GM23338 (cell line): Measurements from ENCODE around the gene OXCT1. TPM values are rescaled to one million over a fixed set of nuclear protein-coding genes. Genes with fewer than 3 reads are reported as not detected.

Source experiments
- ATAC-seq: fragments of 200-7000 bp; cut with Tn5 transposase; 3 replicates; pipeline ENCODE4 v1.9.1; 2020
- DNase-seq: peaks from one replicate; pipeline ENCODE4 v3.0.0-alpha.2; 2015; ENCODE audit warnings: low spot score
- H2AFZ ChIP-seq: fragments of 200-600 bp; sonication (generic); 2 replicates; pipeline ENCODE4 v1.8.0; 2016; ENCODE audit warnings: antibody characterized with exemption, mild to moderate bottlenecking, moderate library complexity
- H3F3A ChIP-seq: fragments of 200-600 bp; sonication (generic); replicated peaks from 2 replicates; pipeline ENCODE4 v1.8.0; 2017; ENCODE audit warnings: antibody characterized with exemption, mixed run types, low read depth
- H3K27ac ChIP-seq: fragments of 200-600 bp; sonication (generic); 2 replicates; pipeline ENCODE4 v1.6.1; 2016; ENCODE audit warnings: low read depth
- H3K27me3 ChIP-seq: fragments of 200-600 bp; sonication (generic); 2 replicates; pipeline ENCODE4 v1.8.0; 2016; ENCODE audit warnings: mild to moderate bottlenecking, mixed run types, moderate library complexity; ENCODE audit not compliant: insufficient read depth
- H3K36me3 ChIP-seq: fragments of 200-600 bp; sonication (generic); 2 replicates; pipeline ENCODE4 v1.8.0; 2016; ENCODE audit warnings: mild to moderate bottlenecking; ENCODE audit not compliant: insufficient read depth
- H3K4me1 ChIP-seq: fragments of 200-600 bp; sonication (generic); 2 replicates; pipeline ENCODE4 v1.8.0; 2016; ENCODE audit warnings: mild to moderate bottlenecking, moderate library complexity; ENCODE audit not compliant: insufficient read depth
- H3K4me2 ChIP-seq: fragments of 200-600 bp; sonication (generic); 2 replicates; pipeline ENCODE4 v1.7.1; 2017; ENCODE audit warnings: mixed run types
- H3K4me3 ChIP-seq: fragments of 200-600 bp; sonication (generic); 2 replicates; pipeline ENCODE4 v1.6.1; 2016; ENCODE audit warnings: mixed run types
- H3K79me2 ChIP-seq: fragments of 200-600 bp; sonication (generic); replicated peaks from 2 replicates; pipeline ENCODE4 v1.8.0; 2017; ENCODE audit warnings: mild to moderate bottlenecking; ENCODE audit not compliant: insufficient read depth
- H3K9me2 ChIP-seq: fragments of 200-600 bp; sonication (generic); 2 replicates; pipeline ENCODE4 v1.8.0; 2017; ENCODE audit not compliant: insufficient read depth
- H4K20me1 ChIP-seq: fragments of 200-600 bp; sonication (generic); replicated peaks from 2 replicates; pipeline ENCODE4 v1.8.0; 2017; ENCODE audit warnings: mild to moderate bottlenecking; ENCODE audit not compliant: insufficient read depth
- H3K27ac Mint-ChIP-seq: 2 replicates; pipeline ENCODE4 v1.8.0; 2020; ENCODE audit warnings: inconsistent platforms, mild to moderate bottlenecking, moderate library complexity, mixed read lengths
- H3K27me3 Mint-ChIP-seq: 3 replicates; pipeline ENCODE4 v1.8.0; 2022; ENCODE audit warnings: low read depth, mild to moderate bottlenecking, moderate library complexity, mixed read lengths, inconsistent platforms; ENCODE audit not compliant: insufficient read depth, poor library complexity
- H3K36me3 Mint-ChIP-seq: 3 replicates; pipeline ENCODE4 v1.8.0; 2021; ENCODE audit warnings: low read depth, mild to moderate bottlenecking, inconsistent platforms, moderate library complexity, mixed read lengths
- H3K4me1 Mint-ChIP-seq: 3 replicates; pipeline ENCODE4 v1.8.0; 2020; ENCODE audit warnings: mild to moderate bottlenecking, inconsistent platforms, mixed read lengths
- H3K4me3 Mint-ChIP-seq: 3 replicates; pipeline ENCODE4 v1.8.0; 2021; ENCODE audit warnings: moderate library complexity, mild to moderate bottlenecking, inconsistent platforms, mixed read lengths
- H3K9me3 Mint-ChIP-seq: 3 replicates; pipeline ENCODE4 v1.8.0; 2020; ENCODE audit warnings: moderate library complexity, mild to moderate bottlenecking, inconsistent platforms, mixed read lengths
- CTCF ChIP-seq, 2 experiments: fragments of 200-600 bp in 1 of 2; sonication (generic) in 1 of 2; conservative IDR thresholded peaks; 2 replicates each; pipeline versions ENCODE4 v1.5.1 to v1.6.1; 2016 to 2017; ENCODE audit warnings: antibody characterized with exemption in 2 of 2, low read depth in 2 of 2, mild to moderate bottlenecking in 2 of 2, moderate library complexity in 1 of 2
- NANOG ChIP-seq: IDR thresholded peaks from 2 replicates; pipeline ENCODE4 v1.6.1; 2016; ENCODE audit warnings: antibody characterized with exemption, borderline replicate concordance
- STAT1 ChIP-seq: IDR thresholded peaks from one replicate; pipeline ENCODE4 v1.6.1; 2016; ENCODE audit warnings: antibody characterized with exemption; ENCODE audit not compliant: unreplicated experiment
- ZNF114 ChIP-seq: fragments of 250-450 bp; sonication (Bioruptor Pico); IDR thresholded peaks from 2 replicates; pipeline ENCODE4 v1.5.0; 2020; ENCODE audit warnings: mild to moderate bottlenecking, moderate library complexity
- ZNF331 ChIP-seq: fragments of 250-450 bp; sonication (Bioruptor Pico); IDR thresholded peaks from 2 replicates; pipeline ENCODE4 v1.5.0; 2020; ENCODE audit warnings: low read depth, mild to moderate bottlenecking, moderate library complexity
- ZNF462 ChIP-seq: fragments of 250-450 bp; sonication (Bioruptor Pico); IDR thresholded peaks from 2 replicates; pipeline ENCODE4 v1.5.0; 2020; ENCODE audit warnings: mild to moderate bottlenecking, moderate library complexity
- polyA plus RNA-seq: library from polyadenylated mRNA; unstranded; fragments of >200 nt; fragmentation: Nextera tagmentation; extraction: Ambion mirVana; gene quantifications from 2 replicates; pipeline ENCODE4 v1.2.1, GENCODE V29; 2016
- total RNA-seq: library from RNA; depleted of rRNA; stranded (reverse); fragments of >200 nt; shearing (Covaris generic); gene quantifications from 2 replicates; pipeline ENCODE4 v1.2.3, GENCODE V29; 2014

The OXCT1 gene
- total and polyA plus RNA-seq, 2 experiments from 2014 or later, result 11.6 to 37.0 TPM

- no peak for TF ChIP-seq NANOG
- TF ChIP-seq CTCF (conservative IDR thresholded peaks at IDR 0.05; ENCODE audit: low read depth in 2 of 2), result no peak
- no peak for TF ChIP-seq ZNF331 (CRISPR knock-in tag)
- no peaks in the 10 kb centered on the region; the same call in 2 of the 3 replicates for H3K9me3 Mint-ChIP-seq
- peaks cover 4% of the 10 kb centered on the region for H3K27me3 Mint-ChIP-seq
- H3K27me3 ChIP-seq, result peaks cover 19% of the 10 kb centered on the region
- H3K36me3 Mint-ChIP-seq, result no peaks in the 10 kb centered on the region; the same call in 2 of the 3 replicates
- no peak overlapping the region for H2AFZ ChIP-seq
- no peaks in the 10 kb centered on the region for H3K36me3 ChIP-seq
- no peaks in the 10 kb centered on the region for H3K79me2 ChIP-seq
- no peak overlapping the region for H3K4me3 ChIP-seq
- H3K4me1 Mint-ChIP-seq, result peaks cover 4% of the 10 kb centered on the region; the same call in 2 of the 3 replicates
- peaks cover 4% of the 10 kb centered on the region; the same call in 1 of the 2 replicates for H3K9me2 ChIP-seq
- peaks cover 7% of the 10 kb centered on the region; the same call in 1 of the 2 replicates for H3K4me1 ChIP-seq
- H3F3A ChIP-seq, result 0 out of 2 replicates have a peak, but pooled peaks cover 3% of the 10 kb centered on the region
- DNase-seq, result no peak
- H3K4me2 ChIP-seq, result no peak overlapping the region
- H4K20me1 ChIP-seq, result no peaks in the 10 kb centered on the region
- H3K27ac ChIP-seq, result no peak overlapping the region
- no peak overlapping the region for H3K27ac Mint-ChIP-seq
- no peak overlapping the region for H3K4me3 Mint-ChIP-seq
- no peak for ATAC-seq
Measured at GRCh38 chr5:41875121-41875520, 4.9 kb upstream of the OXCT1 start.

GRCh38 chr5:41874512-41875060, 4.4 kb upstream of the OXCT1 start:
- H3K27ac ChIP-seq, result no peak overlapping the region
- no peaks in the 10 kb centered on the region for H3K9me3 Mint-ChIP-seq
- H3K4me1 Mint-ChIP-seq, result peaks cover 4% of the 10 kb centered on the region; the same call in 2 of the 3 replicates
- no peak overlapping the region for H3K4me2 ChIP-seq
- peaks cover 8% of the 10 kb centered on the region for H3K27me3 Mint-ChIP-seq
- H3K27me3 ChIP-seq, result peaks cover 25% of the 10 kb centered on the region
- peaks cover 7% of the 10 kb centered on the region; the same call in 1 of the 2 replicates for H3K4me1 ChIP-seq
- no peaks in the 10 kb centered on the region for H4K20me1 ChIP-seq
- ATAC-seq, result no peak
- H3F3A ChIP-seq, result 0 out of 2 replicates have a peak, but pooled peaks cover 3% of the 10 kb centered on the region
- H3K4me3 ChIP-seq, result no peak overlapping the region
- TF ChIP-seq ZNF114 (CRISPR knock-in tag) (no peak), ZNF462 (CRISPR knock-in tag) (no peak), CTCF (conservative IDR thresholded peaks at IDR 0.05; ENCODE audit: low read depth in 2 of 2) (no peak), STAT1 (no peak)
- H3K9me2 ChIP-seq, result no peaks in the 10 kb centered on the region
- H3K36me3 ChIP-seq, result no peaks in the 10 kb centered on the region
- no peaks in the 10 kb centered on the region; the same call in 2 of the 3 replicates for H3K36me3 Mint-ChIP-seq
- DNase-seq, result no peak
- H2AFZ ChIP-seq, result no peak overlapping the region
- H3K79me2 ChIP-seq, result no peaks in the 10 kb centered on the region
- no peak overlapping the region for H3K27ac Mint-ChIP-seq
- no peak overlapping the region for H3K4me3 Mint-ChIP-seq
